ENCODE results near the gene TMPRSS11A. TPM values are rescaled to one million over a fixed set of nuclear protein-coding genes. Genes with fewer than 3 reads are reported as not detected.

Gene TMPRSS11A
- total and polyA plus RNA-seq, 2 of the 13 experiments (the other 11 are each of a cell fraction or from before 2014, with no cell fraction given): not detected

DNA sequence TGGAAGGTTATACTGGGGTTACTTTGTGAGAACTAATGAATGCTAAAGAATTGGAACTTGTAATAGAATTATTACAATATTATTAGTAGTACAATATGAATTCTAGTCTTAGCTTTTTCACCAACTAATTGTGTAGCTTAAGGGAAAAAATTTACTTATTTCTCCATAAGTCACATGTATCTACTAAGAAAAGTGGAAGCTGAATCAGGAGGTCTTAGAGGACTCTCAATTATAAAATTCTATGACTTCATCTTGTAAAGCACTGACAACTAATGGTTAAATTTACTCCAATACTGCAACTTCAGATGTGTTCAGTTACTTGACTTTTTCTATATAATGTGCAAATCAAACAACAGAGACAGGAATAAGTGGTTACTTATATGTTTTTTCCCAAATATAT is 78.6 kb downstream of the TMPRSS11A start:
- no peak overlapping the region for H3K27ac ChIP-seq (ENCODE audit: extremely low read length, insufficient read depth, low read length)
- no TSS peak for BruUV-seq (replicated peaks)

DNA sequence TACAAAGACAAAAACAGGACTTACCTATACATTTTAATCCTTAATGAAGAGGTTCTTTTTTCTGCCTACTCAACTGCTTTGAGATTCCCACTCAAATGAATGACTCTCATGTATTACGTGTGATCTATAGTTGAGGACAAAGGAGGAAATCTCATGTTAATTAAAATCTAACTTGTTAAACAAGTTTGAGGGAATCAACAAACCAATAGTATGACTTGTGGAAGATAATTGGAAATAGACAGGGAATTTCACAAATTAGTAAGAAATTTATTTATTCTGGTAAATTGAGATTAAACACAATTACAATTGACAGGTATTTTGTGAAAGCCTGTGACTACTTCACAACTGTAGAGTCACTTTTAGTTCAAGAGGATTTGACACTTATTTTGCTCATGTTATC is 79.4 kb downstream of the TMPRSS11A start, which contains the start of gene TMPRSS11D:
Gene TMPRSS11D (minus strand): TSS at position 101 of the 400 bp plus-strand sequence. CDS start 69 bp downstream, at position 32.
- no peaks in the 10 kb centered on the region for H3K79me2 ChIP-seq (ENCODE audit: insufficient read depth, low read length)
- no peak for FAIRE-seq
- TF ChIP-seq FOXP1 (IDR thresholded peaks at IDR 0.05) (no peak), FOXP1 (CRISPR knock-in tag; IDR thresholded peaks at IDR 0.05) (no peak)
- ATAC-seq: no peak
- BruUV-seq (replicated peaks): no TSS peak
- H3K4me1 ChIP-seq (ENCODE audit: insufficient read depth, low read length): no peaks in the 10 kb centered on the region
- no peaks in the 10 kb centered on the region for H3K27me3 ChIP-seq (ENCODE audit: control insufficient read depth in 1 of 2, insufficient read depth in 2 of 2, low read length in 2 of 2)
- H2AFZ ChIP-seq (ENCODE audit: low read length): no peak within 1 kb of the TSS
- no peaks in the 10 kb centered on the region for H3K36me3 ChIP-seq (replicated peaks in 1 of 2; ENCODE audit: control insufficient read depth in 1 of 2, insufficient read depth in 2 of 2, low read length in 2 of 2)
- no peak within 1 kb of the TSS for H3K9ac ChIP-seq (ENCODE audit: insufficient read depth, low read depth, low read length)
- no peaks in the 10 kb centered on the region for H4K20me1 ChIP-seq (ENCODE audit: insufficient read depth, low read length)
- no peaks in the 10 kb centered on the region for H3K9me3 ChIP-seq (ENCODE audit: low read length)
- H3K4me2 ChIP-seq (ENCODE audit: low read depth, low read length): no peak within 1 kb of the TSS
- intact Hi-C loops (cut with micrococcal nuclease; ENCODE audit: unreplicated experiment) (no loop called here), in situ Hi-C loops (cut with HindIII; ENCODE audit: extremely low pct_ligation_motif_present, low pct_unique_long_range_greater_than_20kb) (no loop called here)
- CTCF ChIA-PET (ENCODE audit: low intra/inter-chr PET ratio, low total read pairs): no interaction called here
- no peak within 1 kb of the TSS for H3K27ac ChIP-seq (ENCODE audit: extremely low read length, insufficient read depth, low read length)
- no peak within 1 kb of the TSS for H3K4me3 ChIP-seq (replicated peaks in 1 of 3; ENCODE audit: insufficient read depth in 1 of 3, low read depth in 2 of 3, low read length in 3 of 3)
- POLR2A ChIA-PET: no interaction called here
- DNase-seq (ENCODE audit: low spot score): no peak
- WGBS (ENCODE audit: low lambda C conversion rate): 61% methylated on average over 1 of the region's 1 CpG

More for the DNA sequence above, 78.6 kb downstream of the TMPRSS11A start:
- in situ Hi-C loops (cut with HindIII; ENCODE audit: extremely low pct_ligation_motif_present, low pct_unique_long_range_greater_than_20kb): no loop called here
- H4K20me1 ChIP-seq (ENCODE audit: insufficient read depth, low read length): no peaks in the 10 kb centered on the region
- no peaks in the 10 kb centered on the region for H3K36me3 ChIP-seq (replicated peaks in 1 of 2; ENCODE audit: control insufficient read depth in 1 of 2, insufficient read depth in 2 of 2, low read length in 2 of 2)
- H3K79me2 ChIP-seq (ENCODE audit: insufficient read depth, low read length): no peaks in the 10 kb centered on the region
- ATAC-seq (no peak), DNase-seq (ENCODE audit: low spot score) (no peak), FAIRE-seq (no peak)
- CTCF ChIA-PET (ENCODE audit: low intra/inter-chr PET ratio, low total read pairs): no interaction called here
- no peaks in the 10 kb centered on the region for H3K4me1 ChIP-seq (ENCODE audit: insufficient read depth, low read length)
- TF ChIP-seq SETDB1 (CRISPR knock-in tag; IDR thresholded peaks at IDR 0.05; ENCODE audit: borderline replicate concordance) (no peak), NFYC (CRISPR knock-in tag; IDR thresholded peaks at IDR 0.05) (no peak), CAMTA2 (CRISPR knock-in tag; IDR thresholded peaks at IDR 0.05; ENCODE audit: borderline replicate concordance) (no peak), FOXK1 (CRISPR knock-in tag; IDR thresholded peaks at IDR 0.05; ENCODE audit: borderline replicate concordance, low read depth) (no peak), ZNF83 (CRISPR knock-in tag; IDR thresholded peaks at IDR 0.05; ENCODE audit: borderline replicate concordance) (no peak), DMAP1 (CRISPR knock-in tag; IDR thresholded peaks at IDR 0.05) (no peak)
- intact Hi-C loops (cut with micrococcal nuclease; ENCODE audit: unreplicated experiment): no loop called here
- H3K9me3 ChIP-seq (ENCODE audit: low read length): no peaks in the 10 kb centered on the region
- POLR2A ChIA-PET: no interaction called here
- H3K4me2 ChIP-seq (ENCODE audit: low read depth, low read length): no peak overlapping the region
- H2AFZ ChIP-seq (ENCODE audit: low read length): no peak overlapping the region
- no peak overlapping the region for H3K9ac ChIP-seq (ENCODE audit: insufficient read depth, low read depth, low read length)
- H3K27me3 ChIP-seq (ENCODE audit: control insufficient read depth in 1 of 2, insufficient read depth in 2 of 2, low read length in 2 of 2): no peaks in the 10 kb centered on the region; a peak in 1 of 5 replicates
- H3K4me3 ChIP-seq (replicated peaks in 1 of 3; ENCODE audit: insufficient read depth in 1 of 3, low read depth in 2 of 3, low read length in 3 of 3): no peak overlapping the region

Data from HepG2 (cell line).